ENCODE data around the gene ZNF28.
"Not testable (repeated sequence)": the region's sequence is repeated elsewhere in the genome, so short reads cannot be mapped to it uniquely, and the experiment has no call there.

- TF ChIP-seq CTCF (optimal IDR thresholded peaks at IDR 0.05 in 1 of 3, IDR thresholded peaks at IDR 0.05 in 1 of 3, conservative IDR thresholded peaks at IDR 0.05 in 1 of 3; ENCODE audit: extremely low read depth in 1 of 3, insufficient read depth in 2 of 3, low read length in 3 of 3); EZH2 (IDR thresholded peaks at IDR 0.05; ENCODE audit: low read length): not testable (repeated sequence)
Measured at GRCh38 chr19:52782864-52783263, 38.6 kb downstream of the ZNF28 start.

Data from keratinocyte (primary cell).